Lower lobe of right lung (tissue), 2 donors: Measurements from ENCODE around the gene CACNB1. TPM values are rescaled to one million over a fixed set of nuclear protein-coding genes. Genes with fewer than 3 reads are reported as not detected.

Source experiments
- ATAC-seq, 2 donors: fragments of 200-7000 bp; cut with Tn5 transposase; one replicate each; pipeline ENCODE4 v1.9.1; 2020 to 2022; ENCODE audit warnings: mild to moderate bottlenecking in 2 of 2, moderate library complexity in 2 of 2
- DNase-seq: peaks from one replicate; pipeline ENCODE4 v3.0.0-alpha.2; 2020
- H3K27ac ChIP-seq: fragments of 200-600 bp; one replicate; pipeline ENCODE4 v1.8.0; 2022
- H3K27me3 ChIP-seq: fragments of 200-600 bp; one replicate; pipeline ENCODE4 v1.8.0; 2022; ENCODE audit warnings: low read depth
- H3K36me3 ChIP-seq: fragments of 200-600 bp; one replicate; pipeline ENCODE4 v1.8.0; 2022; ENCODE audit warnings: mild to moderate bottlenecking
- H3K4me1 ChIP-seq: fragments of 200-600 bp; one replicate; pipeline ENCODE4 v1.8.0; 2022
- H3K4me3 ChIP-seq: fragments of 200-600 bp; one replicate; pipeline ENCODE4 v1.8.0; 2022; ENCODE audit warnings: mild to moderate bottlenecking
- H3K9me3 ChIP-seq: fragments of 200-600 bp; one replicate; pipeline ENCODE4 v1.8.0; 2022
- intact Hi-C: fragments of 100-400 bp; cut with DNase I; formaldehyde crosslinking; loops from one replicate; pipeline ENCODE4 v1.11.0; 2022
- total RNA-seq: library from RNA; stranded (reverse); fragmentation: NEBNext Ultra II Directional; extraction: Animal tissue kit (Norgen Biotek cat#: 25700); gene quantifications from one replicate; pipeline ENCODE4 v1.2.1, GENCODE V29; 2021
- TF ChIP-seq, protein P1 (sequence below): fragments of 200-600 bp; IDR thresholded peaks from one replicate; pipeline ENCODE4 v1.8.0; 2022; ENCODE audit warnings: antibody characterized with exemption, mild to moderate bottlenecking
- donor health status: DM: no; HTN: yes; CAD: no; lungs with severe emphysema.

The CACNB1 gene
- total RNA-seq, 1 donor from 2014 or later, result 21.3 TPM

- Histone ChIP-seq H3K9me3 (no peaks in the 10 kb centered on the region), H3K4me1 (peaks cover 18% of the 10 kb centered on the region), H3K36me3 (no peaks in the 10 kb centered on the region), H3K27ac (no peak overlapping the region), H3K27me3 (peaks cover 61% of the 10 kb centered on the region), H3K4me3 (no peak overlapping the region)
- TF ChIP-seq, protein P1, sequence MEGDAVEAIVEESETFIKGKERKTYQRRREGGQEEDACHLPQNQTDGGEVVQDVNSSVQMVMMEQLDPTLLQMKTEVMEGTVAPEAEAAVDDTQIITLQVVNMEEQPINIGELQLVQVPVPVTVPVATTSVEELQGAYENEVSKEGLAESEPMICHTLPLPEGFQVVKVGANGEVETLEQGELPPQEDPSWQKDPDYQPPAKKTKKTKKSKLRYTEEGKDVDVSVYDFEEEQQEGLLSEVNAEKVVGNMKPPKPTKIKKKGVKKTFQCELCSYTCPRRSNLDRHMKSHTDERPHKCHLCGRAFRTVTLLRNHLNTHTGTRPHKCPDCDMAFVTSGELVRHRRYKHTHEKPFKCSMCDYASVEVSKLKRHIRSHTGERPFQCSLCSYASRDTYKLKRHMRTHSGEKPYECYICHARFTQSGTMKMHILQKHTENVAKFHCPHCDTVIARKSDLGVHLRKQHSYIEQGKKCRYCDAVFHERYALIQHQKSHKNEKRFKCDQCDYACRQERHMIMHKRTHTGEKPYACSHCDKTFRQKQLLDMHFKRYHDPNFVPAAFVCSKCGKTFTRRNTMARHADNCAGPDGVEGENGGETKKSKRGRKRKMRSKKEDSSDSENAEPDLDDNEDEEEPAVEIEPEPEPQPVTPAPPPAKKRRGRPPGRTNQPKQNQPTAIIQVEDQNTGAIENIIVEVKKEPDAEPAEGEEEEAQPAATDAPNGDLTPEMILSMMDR, result no peak
- ATAC-seq, result no peak
- intact Hi-C loops, result no loop called here
- no peak for DNase-seq
Measured at GRCh38 chr17:39223907-39224777, 26.7 kb upstream of the CACNB1 start.

GRCh38 chr17:39222866-39223834 lies 25.7 kb upstream of the CACNB1 start:
- H3K4me3 ChIP-seq, result no peak overlapping the region
- no peak for ATAC-seq
- H3K27me3 ChIP-seq, result peaks cover 60% of the 10 kb centered on the region
- H3K4me1 ChIP-seq, result peaks cover 18% of the 10 kb centered on the region
- TF ChIP-seq, protein P1, result no peak
- no peak overlapping the region for H3K27ac ChIP-seq
- DNase-seq, result no peak
- intact Hi-C loops, result no loop called here
- no peaks in the 10 kb centered on the region for H3K9me3 ChIP-seq
- H3K36me3 ChIP-seq, result no peaks in the 10 kb centered on the region

DNA sequence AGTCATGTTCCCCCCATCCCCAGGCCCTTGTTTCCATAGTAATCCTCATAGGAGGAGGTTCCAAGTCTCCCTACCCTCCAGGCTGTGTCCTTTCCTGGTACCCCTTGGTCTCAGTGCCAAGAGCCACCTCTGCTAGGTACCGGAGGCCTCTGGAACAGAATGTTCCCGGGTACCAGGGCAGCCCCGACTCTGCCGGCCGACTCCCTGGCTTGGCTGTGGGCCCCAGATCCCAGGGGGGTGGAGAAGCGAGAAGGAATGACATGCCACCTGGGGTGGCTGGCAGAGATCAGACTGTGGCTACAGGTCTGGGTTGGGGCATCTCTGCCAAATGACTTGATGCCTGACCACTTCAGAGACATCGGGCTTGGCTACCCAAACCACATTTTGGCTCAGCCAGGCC lies 24.7 kb upstream of the CACNB1 start:
- intact Hi-C loops, result no loop called here
- H3K4me1 ChIP-seq, result peaks cover 18% of the 10 kb centered on the region
- no peaks in the 10 kb centered on the region for H3K36me3 ChIP-seq
- no peak overlapping the region for H3K4me3 ChIP-seq
- TF ChIP-seq, protein P1, result no peak
- H3K27me3 ChIP-seq, result peaks cover 50% of the 10 kb centered on the region
- no peak for DNase-seq
- ATAC-seq, result no peak
- no peaks in the 10 kb centered on the region for H3K9me3 ChIP-seq
- H3K27ac ChIP-seq, result no peak overlapping the region

DNA sequence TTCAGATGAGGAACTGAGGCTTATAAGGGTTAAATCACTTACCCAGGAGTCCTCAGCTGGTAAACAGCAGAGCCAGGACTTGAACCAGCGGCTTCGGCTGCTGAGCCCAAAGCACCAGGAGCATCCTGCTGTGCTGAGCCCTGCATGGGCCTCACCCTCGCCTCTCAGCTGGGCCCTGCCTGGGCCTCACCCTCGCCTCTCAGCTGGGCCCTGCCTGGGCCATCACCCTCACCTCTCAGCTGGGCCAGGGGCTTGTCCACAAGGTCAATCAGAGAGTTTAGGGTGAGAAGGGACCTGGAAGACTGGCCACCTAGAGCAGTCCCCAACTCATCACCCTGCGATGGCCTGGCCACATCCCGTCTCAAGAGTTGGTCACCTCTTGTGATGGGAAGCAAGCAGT lies 24.1 kb upstream of the CACNB1 start:
- peaks cover 47% of the 10 kb centered on the region for H3K27me3 ChIP-seq
- H3K27ac ChIP-seq, result no peak overlapping the region

DNA sequence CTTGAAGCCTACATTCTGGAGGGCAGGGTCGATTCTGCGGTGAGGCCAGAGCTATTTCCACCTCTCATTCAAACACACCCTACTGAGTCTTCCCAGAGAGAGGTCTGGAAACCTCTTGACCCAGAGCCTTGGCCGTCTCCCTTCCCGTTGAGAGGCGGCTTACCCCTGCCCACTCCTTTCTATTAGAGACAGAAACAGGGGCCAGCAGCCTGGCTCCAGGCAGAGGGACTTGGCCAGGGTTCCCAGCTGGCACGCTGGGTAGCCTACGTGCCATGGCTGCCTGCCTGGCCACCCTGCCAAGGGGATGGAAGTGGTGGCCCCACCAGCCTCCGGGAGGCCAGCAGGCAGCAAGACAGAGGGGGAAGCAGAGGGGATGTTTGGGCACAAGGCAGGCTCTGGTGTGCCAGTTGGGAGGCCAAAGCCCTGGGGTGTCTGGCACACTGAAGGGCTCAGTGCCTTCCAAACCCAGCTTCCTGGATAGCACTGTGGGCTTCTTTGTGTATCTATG lies 22.2 kb upstream of the CACNB1 start:
- Histone ChIP-seq H3K9me3 (no peaks in the 10 kb centered on the region), H3K36me3 (no peaks in the 10 kb centered on the region), H3K4me1 (peaks cover 2% of the 10 kb centered on the region), H3K4me3 (no peak overlapping the region), H3K27ac (no peak overlapping the region), H3K27me3 (peaks cover 29% of the 10 kb centered on the region)
- ATAC-seq (peak; percentile 18 to 31), DNase-seq (no peak)
- TF ChIP-seq, protein P1, result no peak
- intact Hi-C loops, result no loop called here

More for the DNA sequence above, 24.1 kb upstream of the CACNB1 start:
- Histone ChIP-seq H3K36me3 (no peaks in the 10 kb centered on the region), H3K4me1 (peaks cover 18% of the 10 kb centered on the region), H3K9me3 (no peaks in the 10 kb centered on the region), H3K4me3 (no peak overlapping the region)
- intact Hi-C loops, result no loop called here
- TF ChIP-seq, protein P1, result no peak
- ATAC-seq (no peak), DNase-seq (no peak)
